Femur (tissue), 1 donor: Measurements from ENCODE around the gene GADD45GIP1.
A peak's percentile ranks its signal among the peaks of the same experiment; 100 is the strongest.

ENCODE experiments used
- DNase-seq: peaks from one replicate; pipeline ENCODE4 v3.0.0-alpha.2; 2017

Gene GADD45GIP1

DNA sequence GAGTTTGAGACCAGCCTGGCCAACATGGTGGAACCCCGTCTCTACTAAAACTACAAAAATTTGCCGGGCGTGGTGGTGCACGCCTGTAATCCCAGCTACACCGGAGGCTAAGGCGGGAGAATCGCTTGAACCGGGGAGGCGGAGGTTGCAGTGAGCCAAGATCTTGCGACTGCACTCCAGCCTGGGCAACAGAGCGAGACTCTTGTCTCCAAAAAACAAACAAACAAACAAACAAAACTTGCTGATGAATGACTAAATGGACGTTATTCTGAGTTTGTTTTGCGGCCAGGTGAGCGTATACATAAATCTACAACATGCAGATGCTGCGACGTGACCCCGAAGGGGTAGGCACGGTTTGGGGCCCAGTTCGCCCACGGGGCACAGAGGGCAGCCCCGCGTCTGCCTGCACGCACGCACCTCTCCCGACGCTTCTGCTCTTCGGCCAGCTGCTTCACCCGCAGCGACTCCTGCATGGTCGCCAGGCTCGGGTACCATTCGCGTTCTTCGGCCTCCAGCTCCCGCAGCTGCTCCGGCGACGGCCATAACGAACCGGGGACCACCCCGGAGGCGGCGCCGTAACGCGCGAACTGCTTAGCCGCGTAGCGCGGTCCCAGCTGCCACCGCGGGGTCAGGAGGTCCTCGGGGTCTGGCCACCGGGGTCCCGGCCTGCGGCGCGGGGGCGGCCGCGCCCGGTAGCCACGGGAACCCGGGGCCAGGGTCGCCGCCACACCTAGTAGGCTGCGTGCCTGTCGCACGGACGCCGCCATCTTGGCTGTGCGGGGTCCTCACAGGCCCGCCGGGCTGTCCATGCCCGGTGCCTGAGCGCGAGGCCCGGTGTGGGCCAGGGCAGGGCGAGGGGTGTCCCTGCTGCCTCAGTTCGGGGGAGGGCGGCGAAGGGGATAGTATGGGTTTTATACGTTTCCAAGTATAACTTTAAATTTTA, at the start of gene GADD45GIP1:
Gene GADD45GIP1 (minus strand): TSS at position 778 of the 943 bp plus-strand sequence. CDS start 11 bp downstream, at position 767.
- peak; percentile 85 for DNase-seq

DNA sequence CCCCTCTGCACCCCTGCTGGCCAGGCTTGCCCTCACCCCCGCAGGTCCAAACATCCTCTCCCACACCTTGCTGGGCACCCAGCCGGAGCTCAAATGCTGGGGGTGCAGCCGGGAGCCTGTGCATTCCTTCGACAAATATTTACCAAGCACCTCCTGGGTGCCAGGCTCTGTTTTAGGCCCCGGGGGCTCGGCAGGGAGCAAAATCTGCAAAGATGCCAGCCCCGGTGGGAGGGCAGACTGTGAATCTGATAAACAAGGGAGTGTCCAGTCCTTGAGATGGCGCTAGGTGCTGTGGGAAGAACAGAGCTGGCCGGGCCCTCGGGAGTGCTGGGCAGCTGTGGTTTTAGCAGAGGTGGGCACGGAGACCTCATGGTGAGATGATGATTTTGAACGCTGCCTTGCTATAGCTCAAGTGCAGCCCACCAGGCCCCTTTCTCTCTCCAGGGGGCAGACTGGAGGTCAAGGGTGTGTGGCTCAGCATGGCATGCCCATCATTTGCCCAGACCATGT, 48.9 kb upstream of the GADD45GIP1 start:
- DNase-seq = no peak

- DNase-seq = no peak
Measured at GRCh38 chr19:13005253-13005652, 48.2 kb upstream of the GADD45GIP1 start.

GRCh38 chr19:13004273-13004672, 47.2 kb upstream of the GADD45GIP1 start:
- DNase-seq = no peak

DNA sequence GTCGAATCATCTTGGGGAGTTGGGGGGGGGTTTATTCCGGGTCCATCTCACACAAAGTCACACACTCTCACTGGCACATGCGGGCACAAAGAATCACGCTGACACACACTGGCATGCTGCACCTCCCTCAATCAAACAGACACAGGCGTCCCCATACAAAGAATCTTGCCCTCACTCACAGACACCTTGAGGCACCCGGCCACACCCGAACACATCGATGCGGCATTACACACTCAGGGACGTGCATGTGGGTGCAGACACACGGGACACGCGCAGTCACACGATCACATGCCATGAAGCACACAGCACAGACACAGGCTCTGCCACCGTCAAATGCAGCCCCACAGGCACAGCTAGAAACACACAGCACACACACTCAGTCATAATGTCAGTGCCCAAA, 46.1 kb upstream of the GADD45GIP1 start:
- DNase-seq = no peak

- peak; percentile 94 for DNase-seq
Measured at GRCh38 chr19:13002166-13002898, 45.3 kb upstream of the GADD45GIP1 start.

DNA sequence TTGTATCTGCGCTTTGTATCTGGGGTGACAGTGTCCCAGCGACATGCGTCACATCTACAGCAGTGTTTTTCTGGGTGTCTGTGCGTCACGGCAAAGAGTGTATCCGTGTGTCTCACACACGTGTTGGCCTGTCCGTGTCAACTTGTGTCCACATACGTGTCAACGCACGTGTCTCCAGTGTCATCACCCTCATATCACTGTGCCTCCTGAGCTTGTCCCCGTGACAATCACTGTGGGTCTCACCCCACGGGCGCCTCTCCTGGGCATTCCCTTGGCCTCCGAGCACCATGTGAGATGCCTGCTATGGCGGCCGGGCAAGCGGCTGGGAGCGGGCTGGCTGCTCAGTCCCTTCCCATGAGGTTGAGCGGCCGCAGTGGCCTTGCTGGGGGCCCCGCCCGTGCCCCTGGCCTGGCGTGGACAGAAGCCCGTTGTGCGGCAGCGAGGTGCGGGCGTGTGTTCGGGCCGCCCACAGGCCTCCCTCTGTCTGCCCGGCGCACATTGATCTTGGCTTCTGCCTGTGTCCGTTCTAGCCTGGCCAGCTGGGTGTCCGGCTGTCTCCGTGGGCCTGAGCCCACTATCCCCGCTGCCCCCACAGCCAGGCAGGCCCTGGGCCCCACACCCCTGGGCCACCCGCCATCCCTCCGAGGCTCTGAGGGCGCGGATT, 44.6 kb upstream of the GADD45GIP1 start:
- DNase-seq = no peak

GRCh38 chr19:13001166-13001501, 44.1 kb upstream of the GADD45GIP1 start:
- DNase-seq = no peak

DNA sequence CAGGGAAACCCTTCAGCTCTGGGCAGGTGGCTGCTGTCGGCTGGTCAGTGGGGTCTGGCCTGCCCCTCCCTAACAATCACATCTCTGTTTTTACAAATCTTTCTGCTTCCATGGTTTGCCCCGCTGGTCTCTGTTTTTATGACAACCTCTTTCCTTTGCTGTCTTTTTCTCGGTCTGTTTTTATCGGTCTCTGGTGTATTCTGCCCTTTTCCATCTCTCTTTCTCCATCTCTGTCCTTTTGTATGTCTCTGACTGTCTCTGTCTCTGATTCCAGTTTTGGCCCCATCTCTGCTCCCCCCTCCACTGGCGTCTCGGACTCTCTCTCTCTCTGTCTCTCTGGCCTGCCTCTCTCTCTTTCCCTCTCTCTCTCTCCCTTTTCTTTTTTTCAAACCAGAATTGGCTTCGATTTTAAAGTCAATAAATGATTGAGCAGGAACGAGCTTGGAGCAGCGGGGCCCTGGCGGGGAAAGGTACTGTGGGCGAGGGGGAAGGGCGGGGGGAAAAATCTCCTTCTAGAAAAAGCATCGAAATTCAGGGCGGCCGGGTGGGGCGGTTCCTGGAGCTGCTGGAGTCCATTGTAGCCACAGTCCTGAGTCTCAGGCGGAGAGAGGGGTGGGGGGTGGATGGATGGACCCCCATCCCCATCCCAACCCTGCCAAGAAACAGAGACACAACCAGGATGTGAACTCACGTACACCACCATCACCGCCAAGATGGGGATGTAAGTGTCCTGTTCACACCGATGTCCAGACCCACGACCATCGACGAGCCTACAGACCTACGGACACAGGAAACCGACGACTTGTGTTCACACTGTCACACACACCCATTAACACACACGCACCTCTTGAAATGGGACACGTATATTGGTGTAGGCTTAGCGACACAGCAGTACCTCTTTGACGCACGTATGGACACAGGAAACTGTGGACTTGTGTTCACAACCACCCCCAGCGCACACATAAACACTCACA, 41.2 kb upstream of the GADD45GIP1 start:
- peak; percentile 77 for DNase-seq

GRCh38 chr19:12997179-12997966, 40.4 kb upstream of the GADD45GIP1 start:
- DNase-seq = no peak

- DNase-seq = peak; percentile 43
Measured at GRCh38 chr19:12996406-12997094, 39.5 kb upstream of the GADD45GIP1 start.

GRCh38 chr19:12995596-12996405, 38.8 kb upstream of the GADD45GIP1 start:
- DNase-seq = peak; percentile 35

DNA sequence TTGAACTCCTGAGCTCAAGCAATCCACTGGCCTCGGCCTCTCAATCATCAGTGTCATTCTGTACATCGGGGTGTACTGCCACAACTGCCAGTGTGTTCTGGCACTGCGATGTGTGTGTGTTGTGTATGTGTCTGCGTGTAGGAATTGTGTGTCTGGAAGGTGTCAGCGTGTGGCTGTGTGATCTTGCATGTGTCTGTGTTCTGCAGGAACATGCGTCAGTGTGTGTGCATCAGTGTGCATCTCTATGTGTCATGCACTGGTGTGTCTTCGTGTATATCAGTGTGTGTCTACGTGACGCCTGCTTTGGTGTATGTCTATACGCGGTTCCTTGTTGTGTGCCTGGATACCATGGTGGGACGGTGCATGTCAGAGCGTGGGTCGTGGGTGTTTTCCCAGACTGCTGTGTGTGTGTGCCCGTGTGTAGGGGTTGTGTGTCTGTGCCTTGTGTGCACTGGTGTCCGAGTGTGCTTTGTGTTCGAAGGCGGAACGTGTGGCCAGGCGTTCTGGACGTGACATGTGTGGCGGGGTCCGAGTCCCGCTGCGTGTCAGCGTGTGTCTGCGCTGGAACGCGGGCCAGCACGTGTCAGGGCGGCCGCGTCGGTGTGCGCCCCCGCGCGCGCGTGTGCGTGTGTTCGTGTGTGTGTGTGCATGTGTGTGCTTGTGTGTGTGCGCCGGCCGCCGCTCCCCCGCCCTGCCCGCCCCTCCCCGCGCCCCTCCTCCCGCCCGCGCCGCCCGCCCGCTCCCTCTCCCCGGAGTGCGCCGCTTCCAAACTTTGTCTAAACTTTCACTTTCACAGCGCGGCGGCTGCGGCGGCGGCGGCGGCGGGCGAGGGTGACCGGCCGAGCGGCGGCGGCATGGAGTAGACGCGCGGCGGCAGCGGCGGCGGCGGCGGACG, 37.9 kb upstream of the GADD45GIP1 start, which contains the start of gene NFIX:
Gene NFIX (plus strand): TSS at position 775 of the 895 bp plus-strand sequence. CDS start 363 bp downstream, outside the sequence.
- DNase-seq = peak; percentile 84

DNA sequence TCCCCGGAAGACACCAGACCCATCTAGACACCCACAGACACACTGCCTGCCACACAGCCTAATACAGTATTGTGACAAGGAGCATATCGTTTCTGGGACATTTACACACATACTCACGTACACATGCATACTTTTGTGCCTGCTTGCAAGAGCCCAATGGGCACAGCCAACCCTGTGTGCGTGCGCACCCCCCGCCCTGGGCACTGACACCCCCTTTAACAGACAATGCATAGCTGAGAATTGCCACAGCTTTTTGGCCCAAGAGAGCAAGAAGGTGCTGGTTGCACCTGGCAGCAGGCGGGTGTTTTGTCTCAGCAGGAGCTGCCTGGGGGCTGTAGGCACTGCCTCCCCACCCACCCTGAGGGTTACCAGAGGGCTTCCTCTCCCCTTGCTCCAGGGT, 36.5 kb upstream of the GADD45GIP1 start:
- DNase-seq = no peak

DNA sequence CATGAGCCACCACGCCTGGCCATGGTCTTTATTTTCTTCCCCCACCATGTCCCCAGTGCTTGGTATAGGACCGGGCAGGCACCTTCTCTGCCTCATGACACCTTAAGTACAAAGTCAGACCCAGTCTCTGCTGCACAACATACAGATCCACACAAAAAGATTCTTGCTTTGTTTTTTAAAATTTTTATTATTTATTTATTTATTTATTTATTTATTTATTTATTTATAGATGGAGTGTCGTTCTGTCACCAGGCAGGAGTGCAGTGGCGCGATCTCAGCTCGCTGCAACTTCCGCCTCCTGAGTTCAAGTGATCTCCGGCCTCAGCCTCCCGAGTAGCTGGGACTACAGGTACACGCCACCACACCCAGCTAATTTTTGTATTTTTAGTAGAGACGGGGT, 35.7 kb upstream of the GADD45GIP1 start:
- DNase-seq = no peak

- no peak for DNase-seq
Measured at GRCh38 chr19:12991296-12991695, 34.3 kb upstream of the GADD45GIP1 start.

- DNase-seq = no peak
Measured at GRCh38 chr19:12990853-12991252, 33.8 kb upstream of the GADD45GIP1 start.

- no peak for DNase-seq
Measured at GRCh38 chr19:12990431-12990830, 33.4 kb upstream of the GADD45GIP1 start.
